Measurements from ENCODE around the gene EXOC6.

Gene EXOC6

DNA sequence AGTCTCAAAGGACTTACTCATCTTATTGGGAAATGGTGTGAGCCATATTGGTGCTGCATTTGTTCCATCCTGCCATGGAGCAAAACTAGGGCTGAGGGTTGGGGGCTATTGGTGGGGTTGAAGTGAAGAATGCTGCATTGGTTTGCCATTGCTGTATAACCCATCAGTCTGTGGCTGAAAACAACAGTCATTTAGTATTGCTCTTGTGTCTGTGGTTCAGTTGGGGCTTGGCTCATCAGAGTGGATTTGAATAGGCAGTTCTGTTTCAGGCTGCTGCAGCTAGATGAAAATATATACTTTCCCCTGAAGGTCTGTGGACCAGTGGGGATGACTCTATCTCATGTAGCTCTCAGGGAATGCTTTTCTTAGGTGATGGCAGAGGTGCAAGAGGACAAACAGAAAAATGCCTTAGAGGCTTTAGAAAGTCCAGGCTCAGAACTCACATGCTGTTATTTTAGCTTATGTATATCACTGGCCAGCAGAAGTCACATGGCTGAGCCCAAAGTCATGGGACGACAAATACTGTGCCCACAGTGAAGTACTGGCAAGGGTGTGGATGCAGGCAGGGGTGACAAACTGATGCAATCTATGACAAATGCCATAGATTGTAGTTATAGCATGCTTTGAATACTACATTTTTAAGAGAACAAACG lies 15.2 kb upstream of the EXOC6 start:
- DNase-seq: no peak

DNA sequence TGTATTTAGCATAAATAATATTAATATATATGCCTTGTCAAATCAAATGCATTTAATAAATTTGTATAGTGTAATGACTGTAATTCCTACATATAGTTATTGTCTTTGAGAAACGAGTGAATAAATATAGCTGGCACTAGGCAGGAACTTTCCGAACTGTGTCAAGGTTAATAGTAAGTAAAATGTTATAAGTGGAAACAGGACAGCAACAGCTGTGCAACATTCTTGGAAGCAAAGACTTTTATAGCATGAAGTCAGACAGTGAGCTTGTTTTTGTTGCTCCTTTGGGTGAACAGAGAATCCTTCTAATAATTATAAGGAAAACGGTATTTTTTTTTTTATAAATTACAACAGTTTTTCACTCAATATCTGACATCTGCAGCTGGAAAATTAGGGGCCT lies 14.0 kb upstream of the EXOC6 start:
- DNase-seq: no peak

DNA sequence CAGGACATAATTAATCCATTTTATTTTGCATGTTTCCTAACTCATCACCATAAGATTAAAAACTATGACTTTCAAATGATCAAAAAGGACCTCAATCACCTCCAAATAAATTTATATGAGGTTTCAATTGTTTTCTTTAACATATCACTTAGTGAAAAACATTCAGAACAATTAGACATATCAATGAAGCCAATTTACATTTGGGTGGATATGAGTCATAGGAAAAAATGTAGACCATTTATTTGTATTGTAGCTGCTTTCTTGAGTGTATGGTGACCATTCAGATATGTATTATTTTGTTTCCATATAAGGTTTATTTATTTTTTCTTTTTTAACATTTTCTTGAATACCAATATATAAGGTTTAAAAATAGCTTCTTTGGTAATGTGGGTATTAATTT lies 13.3 kb upstream of the EXOC6 start:
- no peak for DNase-seq

- DNase-seq: no peak
Measured at GRCh38 chr10:92837456-92837855, 10.9 kb upstream of the EXOC6 start.

- DNase-seq: peak; percentile 75
Measured at GRCh38 chr10:92839191-92840085, 8.9 kb upstream of the EXOC6 start.

DNA sequence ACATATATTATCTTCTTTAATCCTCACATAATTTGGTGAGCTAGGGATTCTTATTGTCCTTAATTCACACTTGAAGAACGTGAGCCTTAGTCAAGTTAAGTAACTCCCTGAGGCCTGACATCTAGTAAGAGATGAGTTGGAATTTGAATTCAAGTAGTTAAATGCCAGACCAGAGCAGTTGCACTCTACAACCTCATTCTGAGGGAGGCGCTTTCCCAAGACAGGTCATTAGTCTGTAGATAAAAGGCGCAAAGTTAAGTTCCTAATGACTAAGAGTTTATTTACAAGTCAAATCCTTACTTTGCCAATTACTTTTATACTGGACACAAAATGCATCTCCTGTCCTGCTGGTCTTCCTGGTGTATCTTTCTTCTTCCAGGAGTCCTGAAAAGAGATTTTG lies 3.6 kb upstream of the EXOC6 start:
- no peak for DNase-seq

DNA sequence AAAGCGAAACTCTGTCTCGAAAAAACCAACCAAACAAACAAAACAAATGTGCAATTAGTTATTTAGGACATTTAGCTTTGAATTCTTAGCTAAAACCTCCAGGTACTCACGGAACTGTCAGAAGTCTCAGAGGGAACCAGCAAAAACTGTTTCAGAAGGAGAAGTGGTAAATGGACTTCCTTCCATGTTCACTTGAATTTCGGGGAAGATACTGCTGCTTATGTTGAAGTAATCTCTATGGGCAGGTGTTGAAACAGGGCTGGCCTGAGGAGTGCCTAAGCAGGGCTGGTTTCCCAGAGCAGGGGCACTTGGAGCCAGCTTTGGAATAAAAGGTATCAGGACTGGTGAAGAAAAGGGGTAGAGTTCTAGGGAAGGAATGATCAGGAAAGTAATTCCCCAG lies 2.4 kb upstream of the EXOC6 start:
- no peak for DNase-seq

GRCh38 chr10:92846344-92846743 lies 2.0 kb upstream of the EXOC6 start:
- DNase-seq: no peak

DNA sequence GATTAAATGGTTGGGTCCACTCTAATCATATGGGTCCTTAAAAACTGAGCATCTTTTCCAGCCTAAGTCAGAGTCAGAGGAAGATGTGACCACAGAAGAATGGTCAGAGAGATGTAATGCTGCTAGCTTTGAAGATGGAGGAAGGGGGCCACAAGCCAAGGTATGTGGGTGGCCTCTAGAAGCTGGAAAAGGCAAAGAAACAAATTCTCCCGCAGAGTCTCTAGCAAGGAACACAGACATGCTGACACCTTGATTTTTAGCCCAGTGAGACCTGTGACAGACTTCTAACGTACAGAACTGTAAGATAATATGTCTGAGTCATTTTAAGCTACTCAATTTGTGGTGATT lies 1.5 kb upstream of the EXOC6 start:
- no peak for DNase-seq

GRCh38 chr10:92847202-92847864 lies 987 bp upstream of the EXOC6 start:
- DNase-seq: peak; percentile 66

DNA sequence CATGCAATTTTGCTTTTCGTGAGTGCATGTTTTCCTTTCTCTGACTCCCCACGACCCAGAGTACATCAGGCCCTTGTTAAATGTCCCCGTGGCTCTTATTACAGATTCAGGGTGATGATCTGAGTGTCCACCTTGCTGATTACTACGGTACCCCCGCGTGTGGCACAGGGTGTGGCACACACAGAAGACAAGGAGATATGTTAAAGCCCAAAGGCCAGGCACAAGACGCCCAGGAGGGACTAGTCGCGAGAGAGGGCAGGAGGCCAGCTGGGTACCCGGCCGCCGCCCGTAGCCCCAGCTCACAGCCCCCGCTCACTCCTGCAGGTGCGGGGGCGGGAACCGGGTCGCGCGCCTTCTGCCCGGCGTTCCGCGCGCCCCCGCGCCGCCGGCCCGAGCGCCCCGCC lies 281 bp upstream of the EXOC6 start:
- DNase-seq: no peak

- DNase-seq: no peak
Measured at GRCh38 chr10:92849234-92849525, 860 bp downstream of the EXOC6 start.

GRCh38 chr10:92849576-92850090 lies 1.3 kb downstream of the EXOC6 start:
- DNase-seq: no peak

GRCh38 chr10:92850185-92850584 lies 1.9 kb downstream of the EXOC6 start:
- DNase-seq: no peak

- DNase-seq: no peak
Measured at GRCh38 chr10:92851003-92851402, 2.7 kb downstream of the EXOC6 start.

- DNase-seq: no peak
Measured at GRCh38 chr10:92855560-92855959, 7.2 kb downstream of the EXOC6 start.

DNA sequence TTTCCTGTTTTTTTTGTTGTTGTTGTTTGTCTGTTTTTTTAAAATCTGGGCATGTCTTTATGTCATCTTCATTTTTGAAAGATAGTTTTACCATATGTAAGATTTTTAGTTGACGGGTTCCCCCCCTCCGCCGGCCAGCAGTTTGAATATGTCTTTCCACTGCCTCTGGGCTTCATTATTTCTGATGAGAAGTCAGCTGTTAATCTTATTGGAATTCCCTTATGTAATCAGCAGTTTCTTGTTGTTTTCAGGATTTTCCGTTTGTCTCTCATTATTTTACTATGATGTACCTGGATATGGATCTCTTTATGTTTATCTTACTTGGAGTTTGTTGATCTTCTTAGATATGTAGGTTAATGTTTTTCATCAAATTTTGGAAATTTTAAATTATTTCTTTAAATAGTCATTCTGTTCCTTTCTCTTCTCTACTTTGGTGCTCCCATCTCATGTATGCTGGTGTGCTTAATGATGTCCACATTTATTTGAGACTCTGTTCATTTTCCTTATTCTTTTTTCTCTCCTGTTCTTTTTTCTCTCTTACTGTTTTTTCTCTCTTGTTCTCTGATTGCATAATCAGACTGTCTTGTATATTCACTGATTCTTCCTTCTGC lies 9.7 kb downstream of the EXOC6 start:
- no peak for DNase-seq

DNA sequence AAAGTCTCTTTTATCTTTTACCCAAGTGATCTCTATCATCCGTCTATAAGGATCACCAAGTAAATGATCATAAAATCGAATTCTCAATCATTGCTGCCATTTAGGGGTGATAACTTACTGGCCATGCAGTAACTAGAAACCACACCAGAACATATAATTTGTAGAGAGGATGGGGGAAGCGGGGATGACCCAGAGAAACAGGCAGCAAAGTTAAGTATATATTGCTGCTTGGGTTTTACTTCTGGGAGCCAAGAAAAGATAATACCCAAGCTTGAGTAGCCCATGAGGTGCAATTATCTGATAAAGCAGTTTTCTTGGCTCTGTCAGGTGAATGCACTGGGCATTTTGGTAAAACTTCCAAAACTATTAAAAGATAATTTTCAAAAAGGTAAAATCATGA lies 18.9 kb downstream of the EXOC6 start:
- no peak for DNase-seq

DNA sequence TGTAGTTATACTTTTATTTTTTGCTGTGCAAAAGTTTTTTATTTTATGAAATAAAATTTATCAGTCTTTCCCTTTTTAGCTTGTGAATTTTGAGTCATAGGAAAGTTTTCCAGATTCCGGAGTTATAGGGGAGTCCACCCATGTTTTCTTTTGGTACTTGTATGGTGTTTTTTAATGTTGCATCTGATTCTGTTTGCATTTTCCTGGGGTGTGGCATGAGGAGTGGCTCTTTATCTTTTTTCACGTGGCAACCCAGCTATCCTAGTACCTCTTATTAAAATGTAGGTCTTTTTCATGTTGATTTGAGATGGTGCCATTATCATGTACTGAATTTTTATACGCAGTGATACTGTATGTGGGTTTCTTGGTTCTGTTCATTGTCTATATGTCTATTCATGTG lies 19.7 kb downstream of the EXOC6 start:
- no peak for DNase-seq

DNA sequence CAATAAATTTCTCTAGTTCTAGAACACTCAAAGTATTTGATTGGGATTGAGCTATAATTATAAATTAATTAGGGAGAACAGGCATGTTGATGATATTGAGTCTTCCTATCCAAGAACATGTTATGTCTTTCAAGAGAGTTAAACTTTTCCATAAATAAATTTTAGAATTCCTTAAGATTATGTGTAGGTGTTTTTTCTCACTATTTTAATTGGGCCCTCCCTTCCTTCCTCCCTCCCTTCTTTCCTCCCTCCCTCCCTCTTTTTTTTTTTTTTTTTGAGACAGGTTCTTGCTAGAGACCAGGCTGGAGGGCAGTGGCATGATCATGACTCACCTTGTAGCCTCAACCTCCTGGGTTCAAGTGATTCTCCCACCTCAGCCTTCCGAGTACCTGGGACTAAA lies 20.2 kb downstream of the EXOC6 start:
- no peak for DNase-seq

GRCh38 chr10:92873029-92873428 lies 24.7 kb downstream of the EXOC6 start:
- DNase-seq: no peak

DNA sequence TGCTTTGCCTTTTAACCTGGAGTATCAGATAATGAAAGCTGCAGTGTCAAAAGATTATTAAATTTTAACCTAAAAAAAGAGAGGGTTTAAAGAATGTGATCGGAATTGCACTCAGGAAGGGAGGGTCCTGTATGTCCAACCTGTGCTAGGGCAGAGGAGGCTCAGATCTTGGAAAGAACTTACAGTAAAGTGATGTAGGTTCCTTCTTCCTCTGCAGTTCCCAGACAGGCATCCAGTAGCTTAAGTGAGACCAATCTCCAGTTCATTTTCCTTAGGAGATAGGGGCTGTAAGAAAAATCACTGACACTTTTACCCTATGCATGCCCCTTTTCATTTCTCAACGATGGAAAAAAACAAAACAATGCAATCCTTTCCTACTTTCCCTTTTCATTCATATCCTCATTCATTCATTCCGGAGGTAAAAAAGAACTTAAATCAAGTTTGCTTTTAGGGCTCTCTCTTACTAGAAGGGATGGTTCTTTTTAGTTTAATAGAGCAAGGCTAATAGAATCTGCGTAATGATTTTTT lies 28.3 kb downstream of the EXOC6 start:
- DNase-seq: no peak

DNA sequence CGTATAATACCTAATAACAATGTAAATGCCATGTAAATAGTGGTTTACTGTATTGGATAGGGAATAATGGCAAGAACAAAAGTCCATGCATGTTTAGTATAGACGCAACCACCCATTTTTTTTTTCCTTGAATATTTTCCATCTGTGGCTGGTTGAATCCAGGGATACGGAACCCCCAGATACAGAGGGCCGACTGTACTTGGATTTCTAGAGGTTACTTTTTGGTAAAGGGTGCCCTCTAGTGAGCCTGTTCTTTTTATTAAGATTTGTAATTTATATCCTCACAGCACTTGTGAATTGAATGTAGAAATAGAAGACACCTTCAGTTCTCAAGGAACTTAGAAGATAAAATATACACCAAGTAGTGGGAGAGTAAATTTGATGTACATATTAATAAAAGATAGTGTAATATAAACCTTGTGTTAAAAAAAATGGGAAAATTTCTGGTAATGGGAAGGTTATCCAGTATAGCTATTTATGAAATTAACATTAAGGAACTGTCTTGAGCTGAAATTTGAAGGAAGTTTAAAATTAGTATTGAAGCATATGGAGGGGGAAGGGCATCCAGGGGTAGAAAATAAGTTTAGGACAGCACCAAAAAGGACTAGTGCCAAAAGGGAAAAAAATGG lies 32.0 kb downstream of the EXOC6 start:
- DNase-seq: peak; percentile 61

Measured in NCI-H69 (cell line).